GM12874 (cell line): Measurements from ENCODE around the gene SERPINF2.

Experiments
- CTCF ChIP-seq: IDR thresholded peaks from 2 replicates; pipeline ENCODE4 v1.5.1; 2011; ENCODE audit warnings: low read depth, mild to moderate bottlenecking, control low read depth, low read length, moderate library complexity; ENCODE audit not compliant: insufficient read depth

The SERPINF2 gene

DNA sequence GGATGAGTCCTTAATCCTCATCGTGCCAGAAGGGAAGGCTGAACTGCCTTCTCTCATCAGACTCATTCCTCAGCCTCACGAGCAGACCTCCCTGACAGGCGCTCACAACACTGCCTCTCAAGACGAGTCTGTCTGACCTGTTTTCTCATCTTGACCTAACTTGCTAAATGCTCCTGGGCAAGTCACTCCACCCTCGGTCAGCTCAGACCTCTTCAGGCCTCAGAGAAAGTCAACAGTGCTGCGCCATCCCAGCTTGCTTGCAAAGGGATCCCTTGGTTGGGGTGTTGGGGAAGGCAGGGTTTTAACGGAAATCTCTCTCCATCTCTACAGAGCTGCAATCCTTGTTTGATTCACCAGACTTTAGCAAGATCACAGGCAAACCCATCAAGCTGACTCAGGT is 34.2 kb downstream of the SERPINF2 start:
- TF ChIP-seq CTCF, result no peak

GRCh38 chr17:1779571-1780131 is 37.0 kb downstream of the SERPINF2 start:
- no peak for TF ChIP-seq CTCF

GRCh38 chr17:1782171-1782567 is 39.5 kb downstream of the SERPINF2 start:
- TF ChIP-seq CTCF, result no peak

DNA sequence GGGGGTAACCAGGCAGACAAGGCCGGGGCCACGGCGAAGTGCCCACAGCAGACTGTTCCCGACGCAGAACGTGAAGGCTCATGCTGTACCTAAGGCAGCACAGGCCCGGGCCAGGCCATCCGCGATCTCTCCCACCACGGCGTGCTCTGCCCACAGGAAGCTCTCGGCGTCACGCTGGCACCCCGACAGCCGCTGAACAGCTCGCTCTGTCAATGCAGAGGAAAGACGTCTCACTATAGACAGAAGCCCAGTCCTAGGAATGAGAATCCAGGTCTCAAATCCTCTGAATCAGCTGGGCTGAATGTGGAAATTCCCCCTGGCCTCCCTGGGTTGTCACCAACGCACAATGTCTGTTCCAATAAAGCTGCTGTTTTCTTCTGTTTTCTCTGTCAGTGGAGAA is 40.6 kb downstream of the SERPINF2 start:
- no peak for TF ChIP-seq CTCF

GRCh38 chr17:1783834-1784611 is 41.4 kb downstream of the SERPINF2 start:
- no peak for TF ChIP-seq CTCF

- no peak for TF ChIP-seq CTCF
Observed at GRCh38 chr17:1785930-1786329, 43.3 kb downstream of the SERPINF2 start.

GRCh38 chr17:1786708-1787107 is 44.0 kb downstream of the SERPINF2 start:
- no peak for TF ChIP-seq CTCF
